Measurements from ENCODE around the gene RESP18.

RESP18 gene

DNA sequence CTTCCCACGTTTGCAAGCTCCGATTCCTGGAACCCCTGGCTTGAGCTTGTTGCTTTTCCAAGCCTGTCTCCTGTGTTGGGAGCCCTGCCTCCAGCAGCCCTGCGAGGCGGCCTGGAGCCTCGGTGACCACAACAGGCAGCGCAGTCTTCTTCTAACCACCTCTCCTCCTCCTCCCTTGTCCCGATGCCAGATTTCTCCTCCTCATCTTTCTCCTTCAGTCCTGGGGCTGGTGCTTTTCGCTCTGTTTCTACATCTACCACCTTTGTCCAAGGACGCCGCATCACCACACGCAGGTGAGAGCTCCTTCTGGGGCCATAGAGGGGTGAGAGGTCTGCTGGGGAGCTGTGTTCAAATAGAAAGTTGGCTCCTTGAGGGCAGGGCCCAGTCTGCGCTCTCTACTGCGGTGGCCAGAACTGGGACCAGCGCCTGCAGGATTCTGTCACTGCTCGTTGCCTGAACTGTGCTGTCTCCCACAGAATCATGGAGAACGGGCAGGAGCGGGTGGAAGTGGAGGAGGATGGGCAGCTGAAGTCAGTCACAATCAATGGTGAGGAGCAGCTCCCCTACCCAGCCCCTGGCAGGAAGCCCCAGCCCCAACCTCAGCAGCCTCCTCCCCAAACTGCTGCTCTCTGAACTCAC is 49.5 kb downstream of the RESP18 start:
- no peak for DNase-seq (ENCODE audit: extremely low read depth, low read depth)
- no peak for TF ChIP-seq CTCF (IDR thresholded peaks at IDR 0.05; ENCODE audit: low read depth, low read length, missing control alignments)
- H3K4me3 ChIP-seq (replicated peaks; ENCODE audit: low read depth, low read length), result no peak overlapping the region

DNA sequence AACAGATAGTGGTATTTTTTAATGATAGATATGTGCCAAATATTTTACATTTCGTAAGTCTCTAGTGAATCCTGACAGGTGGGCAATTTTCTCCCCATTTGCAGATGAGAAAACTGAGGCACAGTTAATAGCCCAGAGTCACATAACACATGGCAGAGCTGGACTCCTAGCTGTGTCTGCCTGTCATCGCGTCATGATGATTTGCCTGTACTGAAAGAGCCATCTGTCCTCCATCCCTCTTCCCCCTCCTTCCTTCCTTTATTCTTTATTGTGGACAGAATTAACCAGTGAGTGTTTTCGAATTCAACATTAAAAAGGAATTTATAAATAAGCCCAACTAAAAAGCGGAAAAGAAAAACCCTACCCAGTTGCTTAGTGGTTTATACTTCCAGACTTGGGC is 50.2 kb downstream of the RESP18 start:
- no peak for DNase-seq (ENCODE audit: extremely low read depth, low read depth)
- TF ChIP-seq CTCF (IDR thresholded peaks at IDR 0.05; ENCODE audit: low read depth, low read length, missing control alignments), result no peak
- no peak overlapping the region for H3K4me3 ChIP-seq (replicated peaks; ENCODE audit: low read depth, low read length)

DNA sequence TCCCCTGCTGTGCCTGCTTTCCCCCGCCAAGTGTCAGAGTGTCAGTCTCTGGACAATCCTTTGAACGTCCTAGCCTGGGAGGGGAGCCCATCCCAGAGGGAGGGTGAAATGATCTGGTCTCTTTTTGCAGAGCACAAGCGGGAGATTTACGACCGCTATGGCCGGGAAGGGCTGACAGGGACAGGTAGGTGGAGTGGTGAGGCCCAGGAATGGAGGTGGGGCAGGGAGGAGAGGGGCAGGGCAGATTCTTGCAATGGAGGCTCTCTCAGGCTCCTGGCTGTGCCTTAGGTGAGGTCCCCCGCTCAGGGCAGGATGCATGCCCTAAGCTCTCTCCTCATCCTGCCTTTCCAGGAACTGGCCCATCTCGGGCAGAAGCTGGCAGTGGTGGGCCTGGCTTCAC is 51.0 kb downstream of the RESP18 start:
- no peak for DNase-seq (ENCODE audit: extremely low read depth, low read depth)
- TF ChIP-seq CTCF (IDR thresholded peaks at IDR 0.05; ENCODE audit: low read depth, low read length, missing control alignments), result no peak
- no peak overlapping the region for H3K4me3 ChIP-seq (replicated peaks; ENCODE audit: low read depth, low read length)

DNA sequence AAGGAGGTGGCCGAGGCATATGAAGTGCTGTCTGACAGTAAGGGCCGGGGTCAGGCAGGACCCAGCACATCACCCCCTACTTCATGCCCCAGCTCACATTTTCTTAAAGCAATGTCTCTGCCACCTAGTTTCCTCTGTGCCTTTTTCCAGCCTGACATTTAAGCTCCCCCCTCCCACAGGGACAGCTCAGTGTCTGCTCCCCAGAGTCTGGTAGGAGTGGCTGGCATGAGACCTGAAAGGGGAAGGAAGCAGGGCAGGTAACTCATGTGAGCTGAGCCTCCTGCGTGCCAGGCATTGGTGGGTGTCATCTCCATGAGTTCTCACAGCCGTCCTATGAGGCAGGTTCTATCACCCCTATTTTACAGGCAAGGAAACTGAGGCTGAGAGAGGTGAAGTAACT is 51.9 kb downstream of the RESP18 start:
- no peak overlapping the region for H3K4me3 ChIP-seq (replicated peaks; ENCODE audit: low read depth, low read length)
- no peak for TF ChIP-seq CTCF (IDR thresholded peaks at IDR 0.05; ENCODE audit: low read depth, low read length, missing control alignments)
- no peak for DNase-seq (ENCODE audit: extremely low read depth, low read depth)

- TF ChIP-seq CTCF (IDR thresholded peaks at IDR 0.05; ENCODE audit: low read depth, low read length, missing control alignments), result no peak
- peak overlapping the region; percentile 50 for H3K4me3 ChIP-seq (replicated peaks; ENCODE audit: low read depth, low read length)
- no peak for DNase-seq (ENCODE audit: extremely low read depth, low read depth)
These were observed 52.5 kb downstream of the RESP18 start for GRCh38 chr2:219279916-219280516.

DNA sequence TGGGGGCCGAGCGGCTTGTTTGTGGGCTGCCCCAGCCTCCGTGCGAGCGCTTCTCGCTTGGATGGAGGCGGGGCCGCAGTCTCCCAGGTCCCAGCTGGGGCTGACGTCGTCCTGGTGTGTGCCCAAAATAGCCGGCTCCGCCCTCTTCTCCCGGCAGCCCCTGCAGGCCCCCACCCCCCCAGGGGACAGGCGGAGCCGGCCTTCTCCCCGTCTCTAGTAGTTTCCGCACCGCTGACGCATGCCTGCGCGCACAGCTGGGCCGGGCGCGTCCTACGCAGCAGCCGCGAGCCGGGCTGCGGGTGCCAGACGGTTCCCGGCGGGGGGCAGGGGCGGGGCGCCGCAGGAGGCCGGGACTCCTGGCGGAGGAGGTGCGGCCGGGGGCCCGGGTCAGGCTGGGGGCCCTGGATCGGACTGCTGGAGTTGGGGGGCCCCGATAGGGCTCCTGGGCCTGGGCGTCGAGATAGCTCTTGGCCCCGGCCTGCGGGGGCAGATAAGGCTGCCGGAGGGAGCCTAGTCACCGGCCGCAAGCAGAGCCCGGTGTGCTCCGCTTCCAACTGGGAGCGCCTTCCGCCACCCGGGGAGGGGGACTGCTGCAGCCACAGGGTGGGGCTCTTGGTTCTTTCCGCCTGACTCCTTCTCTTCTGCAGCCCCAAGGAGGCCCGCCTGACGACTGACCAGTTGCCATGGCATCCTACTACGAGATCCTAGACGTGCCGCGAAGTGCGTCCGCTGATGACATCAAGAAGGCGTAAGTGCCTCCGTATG is 53.2 kb downstream of the RESP18 start, which contains the start of gene DNAJB2:
DNAJB2 (plus strand) TSS at position 216 of the 765 bp plus-strand sequence; CDS start at position 684, 468 bp downstream.
- peak; percentile 93 for DNase-seq (ENCODE audit: extremely low read depth, low read depth)
- peak; percentile 15 for TF ChIP-seq CTCF (IDR thresholded peaks at IDR 0.05; ENCODE audit: low read depth, low read length, missing control alignments)
- H3K4me3 ChIP-seq (replicated peaks; ENCODE audit: low read depth, low read length), result peak within 1 kb of the TSS; percentile 50
